HG02970 (cell line): Measurements from ENCODE around the gene ITFG2.
"Not testable (repeated sequence)": the region's sequence is repeated elsewhere in the genome, so short reads cannot be mapped to it uniquely, and the experiment has no call there.

Experiments used
- ATAC-seq: cut with Tn5 transposase; IDR thresholded peaks from one replicate; pipeline ENCODE4 v1.9.1; 2021; ENCODE audit warnings: mild to moderate bottlenecking, moderate library complexity, moderate number of reproducible peaks; ENCODE audit not compliant: unreplicated experiment, low FRiP score

The ITFG2 gene

DNA sequence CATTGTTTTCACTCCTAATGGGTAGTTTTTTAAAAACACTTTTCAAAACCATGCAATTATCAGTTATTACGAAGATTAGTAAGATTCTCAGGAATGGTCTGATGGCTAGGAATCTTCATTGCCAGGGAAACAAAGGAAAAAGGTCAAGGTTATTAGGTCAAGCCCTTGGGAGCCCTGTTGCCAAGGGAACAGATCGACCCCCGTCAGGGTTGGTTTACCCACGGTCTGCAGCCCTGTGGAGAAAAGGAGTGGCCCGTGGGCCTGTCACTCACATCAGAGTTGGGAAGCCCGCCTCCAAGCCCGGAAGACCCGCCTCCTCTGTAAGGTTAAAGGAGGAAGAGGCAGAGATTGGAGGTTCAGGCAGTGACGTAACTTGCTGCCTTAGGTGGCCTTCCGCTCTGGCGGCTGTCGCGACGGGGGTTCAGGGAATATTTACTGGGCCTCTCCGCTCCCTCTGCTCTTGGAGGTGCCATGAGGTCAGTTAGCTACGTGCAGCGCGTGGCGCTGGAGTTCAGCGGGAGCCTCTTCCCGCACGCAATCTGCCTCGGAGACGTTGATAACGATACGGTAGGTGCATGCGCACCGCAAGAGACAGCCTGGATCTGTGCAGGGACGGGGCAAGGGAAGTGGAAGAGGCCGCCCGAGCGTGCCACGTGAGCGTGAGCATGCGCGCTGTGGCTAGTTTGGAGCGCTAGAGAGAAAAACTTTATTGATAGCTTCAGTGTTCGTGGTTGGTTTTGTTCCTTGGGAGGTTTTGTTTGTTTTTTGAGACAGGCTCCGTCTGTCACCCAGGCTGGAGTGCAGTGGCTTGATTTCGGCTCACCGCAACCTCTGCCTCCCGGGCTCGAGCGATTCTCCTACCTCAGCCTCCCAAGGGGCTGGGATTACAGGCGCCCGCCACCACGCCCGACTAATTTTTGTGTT is at the start of gene ITFG2:
Gene ITFG2, plus strand, starts transcription at position 379 of the 924 bp plus-strand sequence. Its CDS starts 93 bp downstream, at position 472.
- ATAC-seq, result peak; percentile 94

DNA sequence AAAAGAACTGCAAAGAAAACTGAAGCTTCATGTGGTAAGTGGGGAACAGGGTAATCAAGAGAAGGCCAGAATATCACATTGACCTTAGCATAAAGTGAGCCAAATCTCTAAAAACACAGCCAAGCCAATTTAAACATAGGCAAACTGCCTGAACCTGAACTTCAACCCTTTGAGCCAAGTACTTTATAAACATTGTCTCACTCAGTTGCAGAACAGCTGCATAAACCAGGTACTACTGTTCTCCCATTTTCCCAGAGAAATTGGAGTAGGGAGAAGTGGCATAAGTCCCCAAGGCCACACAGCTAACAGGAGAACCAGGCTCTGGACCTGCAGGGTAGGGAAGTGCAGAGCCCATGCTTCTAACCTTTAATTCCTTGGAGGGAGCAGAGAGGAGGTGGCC is 48.1 kb upstream of the ITFG2 start:
- no peak for ATAC-seq

- ATAC-seq, result no peak
These were observed 47.4 kb upstream of the ITFG2 start for GRCh38 chr12:2765052-2765451.

DNA sequence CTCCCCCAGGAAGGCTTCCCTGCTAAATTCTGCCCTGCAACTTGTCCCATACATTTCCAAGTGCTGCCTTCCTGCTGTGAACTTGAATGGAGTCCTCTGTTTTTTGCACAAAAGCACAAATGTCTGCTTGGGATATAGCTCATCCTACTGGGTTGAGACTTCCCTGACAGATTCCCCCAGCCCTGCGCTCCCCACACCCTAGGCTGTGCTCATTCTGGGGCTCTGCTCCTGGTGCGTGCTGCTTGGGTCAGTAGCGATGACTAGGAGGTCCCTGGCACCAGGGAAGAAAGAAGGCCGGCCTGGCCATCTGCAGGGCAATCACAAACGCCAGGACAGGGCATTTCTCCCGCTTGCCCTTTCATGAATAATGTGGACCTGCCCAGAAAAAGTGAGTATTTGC is 46.9 kb upstream of the ITFG2 start:
- no peak for ATAC-seq

DNA sequence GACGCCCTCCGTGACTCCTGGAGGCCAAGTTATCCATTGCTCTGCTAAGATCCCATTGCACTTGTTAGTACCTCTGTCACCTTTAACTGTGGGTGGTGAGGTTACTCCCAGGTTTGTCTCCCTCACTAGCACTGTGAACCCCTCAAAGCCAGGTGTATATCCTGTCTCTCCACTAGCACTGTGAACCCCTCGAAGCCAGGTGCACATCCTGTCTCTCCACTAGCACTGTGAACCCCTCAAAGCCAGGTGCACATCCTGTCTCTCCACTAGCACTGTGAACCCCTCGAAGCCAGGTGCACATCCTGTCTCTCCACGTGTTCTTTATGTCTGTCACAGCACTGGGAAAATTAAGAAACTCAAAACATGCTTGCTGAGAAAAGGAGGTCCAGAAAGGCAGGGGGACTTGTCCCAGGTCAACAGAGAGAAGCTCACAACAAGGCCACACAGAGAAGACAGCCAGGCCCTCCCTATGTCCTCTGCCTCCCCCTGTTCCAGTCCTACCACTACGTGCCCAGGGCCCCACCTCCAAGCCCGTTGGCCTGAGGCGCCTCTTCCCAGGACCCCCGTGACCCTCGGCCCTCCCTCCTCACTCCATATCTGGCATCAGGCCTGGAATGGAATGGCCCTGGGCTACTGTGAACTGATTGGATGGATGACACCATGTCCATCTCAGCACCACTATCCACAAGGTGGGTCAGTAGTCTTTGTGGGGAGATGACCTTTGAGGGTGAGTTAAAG is 44.1 kb upstream of the ITFG2 start:
- ATAC-seq, result no peak

GRCh38 chr12:2769866-2770533 is 42.5 kb upstream of the ITFG2 start:
- no peak for ATAC-seq

DNA sequence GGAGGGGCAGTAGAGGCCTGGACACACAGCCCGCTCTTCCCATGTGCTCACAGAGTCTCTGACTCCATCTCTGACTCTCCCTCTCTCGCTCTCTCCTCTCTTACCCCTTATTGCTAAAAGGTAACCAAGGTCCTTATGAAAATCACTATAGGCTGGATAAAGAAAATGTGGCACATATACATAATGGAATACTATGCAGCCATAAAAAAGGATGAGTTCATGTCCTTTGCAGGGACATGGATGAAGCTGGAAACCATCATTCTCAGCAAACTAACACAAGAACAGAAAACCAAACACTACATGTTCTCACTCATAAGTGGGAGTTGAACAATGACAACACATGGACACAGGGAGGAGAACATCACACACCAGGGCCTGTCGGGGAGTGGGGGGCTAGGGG is 41.9 kb upstream of the ITFG2 start:
- ATAC-seq, result not testable (repeated sequence)

DNA sequence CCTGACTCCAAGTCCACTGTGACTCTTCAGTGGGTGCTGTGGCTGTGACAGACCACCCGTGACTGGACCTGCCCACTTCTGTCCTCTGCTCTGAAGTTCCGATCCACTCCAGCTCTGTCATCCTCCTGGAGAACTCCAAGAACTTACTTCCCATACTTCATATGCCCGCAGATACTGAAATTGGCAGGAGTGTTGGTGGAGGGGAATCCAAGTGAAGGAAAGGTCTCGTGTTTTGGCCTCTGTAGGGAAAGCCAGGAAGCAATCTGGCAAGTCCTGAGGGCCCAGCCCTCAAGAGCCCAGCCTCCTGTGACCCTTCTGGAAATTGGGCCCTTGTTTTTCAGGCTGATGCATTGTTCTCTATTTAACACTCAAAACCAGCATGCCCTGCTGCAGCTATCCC is 40.1 kb upstream of the ITFG2 start:
- ATAC-seq, result no peak

DNA sequence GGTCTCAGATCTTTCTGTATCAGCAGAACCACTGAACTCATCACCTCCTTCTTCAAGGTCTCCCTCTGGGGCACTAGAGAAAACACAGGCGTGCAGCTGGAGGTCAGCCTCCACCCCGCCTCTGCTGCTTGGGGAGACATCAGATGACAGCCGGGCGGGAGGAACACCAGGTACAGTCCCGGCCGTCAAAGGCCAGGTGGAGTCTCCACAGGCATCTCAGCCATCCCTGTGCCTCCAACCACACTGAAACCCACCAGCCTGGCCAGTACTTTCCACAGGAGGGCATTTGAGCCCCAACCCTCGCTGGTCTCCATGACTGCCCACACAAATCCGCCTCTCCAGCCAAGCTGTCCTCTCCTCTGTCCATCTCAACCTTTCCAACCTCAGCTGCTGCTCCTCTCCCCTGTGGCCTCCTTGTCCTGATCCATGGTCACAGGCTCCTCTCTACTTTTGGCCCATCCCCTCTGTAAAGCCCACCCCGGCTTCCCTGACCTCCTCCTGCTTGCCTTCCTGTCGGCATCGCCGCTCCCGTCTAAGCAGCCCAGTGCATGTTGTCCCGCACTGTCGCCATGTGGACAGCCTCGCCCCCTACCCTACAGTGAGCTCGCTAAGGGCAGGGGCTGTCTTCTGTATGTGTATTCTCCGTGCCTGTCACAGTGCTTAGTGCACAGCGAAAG is 39.1 kb upstream of the ITFG2 start:
- no peak for ATAC-seq

DNA sequence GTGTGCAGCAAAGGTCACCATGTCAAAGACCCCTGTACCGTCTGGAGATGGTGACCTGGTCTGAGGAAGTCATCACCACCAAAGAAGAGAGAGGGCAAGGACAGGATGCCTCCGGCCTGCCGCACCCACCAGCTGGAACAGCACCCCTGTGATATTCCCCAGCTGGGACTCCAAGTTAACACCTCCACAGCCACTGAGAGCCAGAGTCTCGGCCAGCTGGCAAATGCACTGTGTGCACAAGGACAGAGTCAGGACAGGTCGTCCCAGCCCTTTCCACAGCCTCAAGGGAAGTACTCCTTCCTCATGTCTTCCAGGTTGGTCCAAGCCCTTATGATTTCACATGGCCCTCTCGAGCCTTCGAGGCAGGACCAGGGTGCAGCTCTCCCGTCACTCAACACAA is 37.0 kb upstream of the ITFG2 start:
- no peak for ATAC-seq

GRCh38 chr12:2776129-2776806 is 36.2 kb upstream of the ITFG2 start:
- no peak for ATAC-seq

- no peak for ATAC-seq
These were observed 33.2 kb upstream of the ITFG2 start for GRCh38 chr12:2779281-2779680.

- no peak for ATAC-seq
These were observed 28.4 kb upstream of the ITFG2 start for GRCh38 chr12:2783936-2784600.

- ATAC-seq, result no peak
These were observed 27.5 kb upstream of the ITFG2 start for GRCh38 chr12:2785017-2785416.

DNA sequence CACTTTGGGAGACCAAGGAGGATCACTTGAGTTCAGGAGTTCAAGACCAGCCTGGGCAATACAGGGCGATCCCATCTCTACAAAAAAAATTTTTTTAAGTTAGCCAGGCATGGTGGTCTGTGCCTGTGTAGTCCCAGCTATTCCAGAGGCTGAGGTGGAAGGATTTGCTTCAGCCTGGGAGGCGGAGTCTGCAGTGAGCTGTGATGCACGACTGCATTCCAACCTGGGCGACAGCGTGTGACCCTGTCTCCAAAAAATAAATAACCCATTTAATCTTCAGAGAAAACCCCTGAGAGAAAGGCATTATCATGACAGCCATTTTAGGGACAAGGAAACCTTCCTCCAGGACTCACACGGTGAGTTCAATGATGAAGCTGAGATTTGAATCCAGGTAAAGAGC is 21.4 kb upstream of the ITFG2 start:
- ATAC-seq, result no peak

- ATAC-seq, result no peak
These were observed 19.6 kb upstream of the ITFG2 start for GRCh38 chr12:2792671-2793500.

DNA sequence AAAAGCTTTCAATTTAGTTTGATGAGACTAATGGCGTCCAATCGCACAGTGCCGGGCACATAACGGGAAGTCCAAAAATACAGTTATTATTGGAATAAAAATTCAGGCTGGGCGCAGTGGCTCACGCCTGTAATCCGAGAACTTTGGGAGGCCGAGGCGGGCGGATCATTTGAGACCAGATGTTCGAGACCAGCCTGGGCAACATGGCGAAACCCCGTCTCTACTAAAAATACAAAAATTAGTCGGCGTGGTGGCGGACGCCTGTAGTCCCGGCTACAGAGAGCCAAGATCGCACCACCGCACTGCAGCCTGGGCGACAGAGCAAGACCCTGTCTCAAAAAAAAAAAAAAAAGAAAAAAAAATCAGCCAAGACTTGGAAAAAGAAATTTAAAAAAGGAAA is 18.9 kb upstream of the ITFG2 start:
- ATAC-seq, result no peak

DNA sequence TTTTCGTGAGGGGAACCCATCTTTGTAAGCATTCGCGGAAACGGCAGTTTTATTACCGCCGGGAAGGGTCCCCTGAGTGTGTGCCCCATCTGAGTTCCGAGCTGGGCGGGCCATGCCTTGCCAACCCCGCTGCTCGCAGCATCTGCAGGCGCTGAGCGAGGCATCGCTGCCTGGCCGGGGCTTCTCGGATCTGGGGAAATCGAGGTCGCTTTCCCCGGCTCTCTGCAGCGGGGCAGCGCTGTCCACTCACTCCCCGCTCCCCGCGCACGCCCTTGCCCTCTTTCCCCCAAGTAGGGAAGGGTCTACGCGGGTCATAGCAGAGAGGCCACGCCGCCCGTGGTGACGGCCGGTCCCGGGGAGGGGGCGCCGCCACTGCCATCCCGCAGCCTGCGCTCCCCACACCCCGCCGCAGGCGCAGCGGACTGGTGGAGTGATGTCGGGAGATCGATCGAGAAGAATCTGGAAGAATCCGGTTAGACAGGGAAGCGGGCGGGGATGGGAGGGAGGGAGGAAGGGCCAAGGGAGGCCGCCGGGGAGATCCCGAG is 18.2 kb upstream of the ITFG2 start:
- ATAC-seq, result no peak
